ENCODE data around the gene DHX16. TPM values are rescaled to one million over a fixed set of nuclear protein-coding genes. Genes with fewer than 3 reads are reported as not detected.

DHX16 gene
- total and polyA plus RNA-seq, 2 of the 8 experiments (the other 6 are each of a cell fraction or from before 2014, with no cell fraction given), result 27.4 to 44.4 TPM

GRCh38 chr6:30654798-30655742 is 17.7 kb downstream of the DHX16 start (continued):
- TF ChIP-seq EP300 (IDR thresholded peaks at IDR 0.05; ENCODE audit: borderline replicate concordance in 1 of 2, low read depth in 2 of 2, low read length in 2 of 2), result no peak

All from H1 (cell line).